ENCODE measurements around the gene PRF1. TPM values are rescaled to one million over a fixed set of nuclear protein-coding genes. Genes with fewer than 3 reads are reported as not detected.
A peak's percentile ranks its signal among the peaks of the same experiment; 100 is the strongest.

The PRF1 gene
- total and polyA plus RNA-seq, 12 donors = 0.17 to 4.1 (median 1.6) TPM

- Histone ChIP-seq H3K4me3 (no peak overlapping the region), H3K4me1 (replicated peaks in 1 of 2) (no peaks in the 10 kb centered on the region), H3K9me3 (replicated peaks in 1 of 3) (no peaks in the 10 kb centered on the region), H3K27ac (no peak overlapping the region), H3K27me3 (no peaks in the 10 kb centered on the region), H3K36me3 (replicated peaks in 1 of 2) (no peaks in the 10 kb centered on the region)
- DNase-seq = peak in 1 of 7 donors; percentile 30
- 78 to 97% (median 86%) methylated on average over 3 to 4 of the region's 4 CpGs for WGBS, 4 donors
- intact Hi-C loops (cut with DNase I) = no loop called here
- TF ChIP-seq CTCF (IDR thresholded peaks at IDR 0.05) (no peak), POLR2A (IDR thresholded peaks at IDR 0.05) (no peak)
Measured at GRCh38 chr10:70599791-70600190, 2.8 kb downstream of the PRF1 start.

- Histone ChIP-seq H3K4me3 (no peak overlapping the region), H3K27me3 (no peaks in the 10 kb centered on the region), H3K27ac (no peak overlapping the region), H3K36me3 (replicated peaks in 1 of 2) (no peaks in the 10 kb centered on the region), H3K9me3 (replicated peaks in 1 of 3) (no peaks in the 10 kb centered on the region), H3K4me1 (replicated peaks in 1 of 2) (no peaks in the 10 kb centered on the region)
- intact Hi-C loops (cut with DNase I) = no loop called here
- DNase-seq = no peak
- TF ChIP-seq CTCF (IDR thresholded peaks at IDR 0.05) (no peak), POLR2A (IDR thresholded peaks at IDR 0.05) (no peak)
- WGBS, 4 donors = 91 to 96% (median 94%) methylated on average over 6 to 8 of the region's 8 CpGs
Measured at GRCh38 chr10:70599319-70599718, 3.2 kb downstream of the PRF1 start.

- TF ChIP-seq CTCF (IDR thresholded peaks at IDR 0.05) = no peak
- no peak for TF ChIP-seq POLR2A (IDR thresholded peaks at IDR 0.05)
- intact Hi-C loops (cut with DNase I) = no loop called here
- no peaks in the 10 kb centered on the region for H3K36me3 ChIP-seq (replicated peaks in 1 of 2)
- H3K27ac ChIP-seq = no peak overlapping the region
- no peaks in the 10 kb centered on the region for H3K27me3 ChIP-seq
- 87 to 100% (median 96%) methylated on average over 2 to 16 of the region's 16 CpGs for WGBS, 4 donors
- no peaks in the 10 kb centered on the region for H3K4me1 ChIP-seq (replicated peaks in 1 of 2)
- no peak overlapping the region for H3K4me3 ChIP-seq
- no peaks in the 10 kb centered on the region for H3K9me3 ChIP-seq (replicated peaks in 1 of 3)
- peak in 1 of 7 donors; percentile 17 for DNase-seq
Measured at GRCh38 chr10:70598857-70599295, 3.7 kb downstream of the PRF1 start.

GRCh38 chr10:70597856-70598815 is 4.4 kb downstream of the PRF1 start:
- no peaks in the 10 kb centered on the region for H3K9me3 ChIP-seq (replicated peaks in 1 of 3)
- peak in 1 of 7 donors; percentile 38 for DNase-seq
- 92 to 95% (median 94%) methylated on average over 17 to 34 of the region's 34 CpGs for WGBS, 4 donors
- H3K27ac ChIP-seq = no peak overlapping the region
- no peaks in the 10 kb centered on the region for H3K27me3 ChIP-seq
- no peaks in the 10 kb centered on the region for H3K4me1 ChIP-seq (replicated peaks in 1 of 2)
- TF ChIP-seq CTCF (IDR thresholded peaks at IDR 0.05) (no peak), POLR2A (IDR thresholded peaks at IDR 0.05) (no peak)
- H3K36me3 ChIP-seq (replicated peaks in 1 of 2) = no peaks in the 10 kb centered on the region
- intact Hi-C loops (cut with DNase I) = no loop called here
- no peak overlapping the region for H3K4me3 ChIP-seq
